ENCODE data around the gene DIPK1B.

Gene DIPK1B

GRCh38 chr9:136739509-136739908 is 27.1 kb downstream of the DIPK1B start:
- DNase-seq (ENCODE audit: low read depth), result no peak

GRCh38 chr9:136740069-136740468 is 27.7 kb downstream of the DIPK1B start:
- DNase-seq (ENCODE audit: low read depth), result no peak

GRCh38 chr9:136740491-136740890 is 28.1 kb downstream of the DIPK1B start:
- no peak for DNase-seq (ENCODE audit: low read depth)

GRCh38 chr9:136740971-136741882 is 28.9 kb downstream of the DIPK1B start:
- no peak for DNase-seq (ENCODE audit: low read depth)

GRCh38 chr9:136741883-136742571 is 29.7 kb downstream of the DIPK1B start:
- DNase-seq (ENCODE audit: low read depth), result no peak

GRCh38 chr9:136742591-136743391 is 30.4 kb downstream of the DIPK1B start, which contains the start of gene LCN10:
Gene LCN10, minus strand, starts transcription at chr9:136742940. Its CDS starts 37 bp downstream, at chr9:136742903.
- no peak for DNase-seq (ENCODE audit: low read depth)

- DNase-seq (ENCODE audit: low read depth), result no peak
These were observed 31.4 kb downstream of the DIPK1B start for GRCh38 chr9:136743639-136744211.

GRCh38 chr9:136744773-136745172 is 32.4 kb downstream of the DIPK1B start:
- DNase-seq (ENCODE audit: low read depth), result no peak

GRCh38 chr9:136745389-136746154 is 33.2 kb downstream of the DIPK1B start:
- no peak for DNase-seq (ENCODE audit: low read depth)

- DNase-seq (ENCODE audit: low read depth), result no peak
These were observed 33.8 kb downstream of the DIPK1B start for GRCh38 chr9:136746155-136746490.

- DNase-seq (ENCODE audit: low read depth), result no peak
These were observed 34.2 kb downstream of the DIPK1B start for GRCh38 chr9:136746621-136747020.

GRCh38 chr9:136747161-136748060 is 35.0 kb downstream of the DIPK1B start:
- DNase-seq (ENCODE audit: low read depth), result no peak

- DNase-seq (ENCODE audit: low read depth), result no peak
These were observed 35.8 kb downstream of the DIPK1B start, which contains the start of gene LCN6 for GRCh38 chr9:136748201-136748600. Gene LCN6, minus strand, starts transcription at chr9:136748525. Its CDS starts 42 bp downstream, at chr9:136748483.

GRCh38 chr9:136748666-136749611 is 36.6 kb downstream of the DIPK1B start:
- no peak for DNase-seq (ENCODE audit: low read depth)

- no peak for DNase-seq (ENCODE audit: low read depth)
These were observed 38.2 kb downstream of the DIPK1B start for GRCh38 chr9:136750526-136750925.

GRCh38 chr9:136751244-136751643 is 38.9 kb downstream of the DIPK1B start:
- no peak for DNase-seq (ENCODE audit: low read depth)

- no peak for DNase-seq (ENCODE audit: low read depth)
These were observed 39.4 kb downstream of the DIPK1B start for GRCh38 chr9:136751814-136752213.

- no peak for DNase-seq (ENCODE audit: low read depth)
These were observed 41.1 kb downstream of the DIPK1B start for GRCh38 chr9:136753371-136754058.
